DOHH2 (cell line): ENCODE data around the gene NLK.

Experiments used
- H3F3A ChIP-seq: fragments of 200-600 bp; sonication (generic), shearing (Covaris generic); 2 replicates; pipeline ENCODE4 v1.6.0; 2016; ENCODE audit warnings: antibody characterized with exemption, mild to moderate bottlenecking; ENCODE audit not compliant: control insufficient read depth, insufficient read depth
- H3K27ac ChIP-seq: fragments of 200-600 bp; sonication (generic); 2 replicates; pipeline ENCODE4 v1.5.1; 2014; ENCODE audit warnings: low read depth, mild to moderate bottlenecking, low read length, moderate library complexity
- H3K27me3 ChIP-seq: fragments of 200-600 bp; sonication (generic); 2 replicates; pipeline ENCODE4 v1.6.1; 2014; ENCODE audit warnings: mild to moderate bottlenecking, low read length, mixed read lengths; ENCODE audit not compliant: control insufficient read depth
- H3K36me3 ChIP-seq: fragments of 200-600 bp; sonication (generic); 2 replicates; pipeline ENCODE4 v1.6.1; 2014; ENCODE audit warnings: mild to moderate bottlenecking, low read length, moderate library complexity, mixed read lengths; ENCODE audit not compliant: control insufficient read depth
- H3K4me1 ChIP-seq: fragments of 200-600 bp; sonication (generic); 2 replicates; pipeline ENCODE4 v1.6.1; 2014; ENCODE audit warnings: mild to moderate bottlenecking, low read length, mixed read lengths; ENCODE audit not compliant: control insufficient read depth
- H3K4me2 ChIP-seq: fragments of 200-600 bp; sonication (generic); 2 replicates; pipeline ENCODE4 v1.6.0; 2014; ENCODE audit warnings: mild to moderate bottlenecking, low read length, moderate library complexity
- H3K4me3 ChIP-seq: fragments of 200-600 bp; sonication (generic); 2 replicates; pipeline ENCODE4 v1.5.1; 2014; ENCODE audit warnings: mild to moderate bottlenecking, low read length, mixed read lengths
- H3K79me2 ChIP-seq: fragments of 200-600 bp; sonication (generic); 2 replicates; pipeline ENCODE4 v1.6.1; 2014; ENCODE audit warnings: mild to moderate bottlenecking, low read length, mixed read lengths; ENCODE audit not compliant: control insufficient read depth
- H3K9me2 ChIP-seq: fragments of 200-600 bp; sonication (generic); replicated peaks from 2 replicates; pipeline ENCODE4 v1.6.1; 2014; ENCODE audit warnings: mild to moderate bottlenecking, low read length, mixed read lengths; ENCODE audit not compliant: control insufficient read depth
- H3K9me3 ChIP-seq: fragments of 200-600 bp; sonication (generic); 2 replicates; pipeline ENCODE4 v1.6.1; 2014; ENCODE audit warnings: antibody characterized with exemption, low read length, mixed read lengths; ENCODE audit not compliant: control insufficient read depth, insufficient read depth
- H4K20me1 ChIP-seq: fragments of 200-600 bp; sonication (generic); 2 replicates; pipeline ENCODE4 v1.6.0; 2014; ENCODE audit warnings: low read depth, mild to moderate bottlenecking, antibody characterized with exemption, low read length, moderate library complexity; ENCODE audit not compliant: control insufficient read depth, insufficient read depth
- CTCF ChIP-seq: fragments of 200-600 bp; sonication (generic); IDR thresholded peaks from one replicate; pipeline ENCODE4 v1.5.1; 2014; ENCODE audit warnings: antibody characterized with exemption, mild to moderate bottlenecking, low read depth, low read length; ENCODE audit not compliant: poor library complexity, severe bottlenecking
- EZH2phosphoT487 ChIP-seq: fragments of 200-600 bp; sonication (generic); IDR thresholded peaks from 2 replicates; pipeline ENCODE4 v1.6.1; 2017; ENCODE audit warnings: borderline replicate concordance, mild to moderate bottlenecking, antibody characterized with exemption, low read length, moderate library complexity, mixed read lengths

Gene NLK

GRCh38 chr17:27995554-27995953, 46.9 kb upstream of the NLK start:
- Histone ChIP-seq H3K27ac (no peak overlapping the region), H3K36me3 (no peaks in the 10 kb centered on the region), H3K4me2 (no peak overlapping the region)

GRCh38 chr17:27996202-27997043, 46.1 kb upstream of the NLK start:
- Histone ChIP-seq H3K4me3 (no peak overlapping the region), H3K9me3 (no peaks in the 10 kb centered on the region), H3K4me1 (no peaks in the 10 kb centered on the region), H3K27ac (no peak overlapping the region), H3F3A (no peaks in the 10 kb centered on the region), H4K20me1 (no peaks in the 10 kb centered on the region), H3K27me3 (peaks cover 3% of the 10 kb centered on the region; the same call in 1 of the 2 replicates), H3K4me2 (no peak overlapping the region), H3K79me2 (no peaks in the 10 kb centered on the region), H3K36me3 (no peaks in the 10 kb centered on the region), H3K9me2 (no peaks in the 10 kb centered on the region)
- TF ChIP-seq CTCF (no peak), EZH2phosphoT487 (no peak)

More at GRCh38 chr17:27995554-27995953, 46.9 kb upstream of the NLK start:
- Histone ChIP-seq H4K20me1 (no peaks in the 10 kb centered on the region), H3K9me2 (no peaks in the 10 kb centered on the region), H3F3A (no peaks in the 10 kb centered on the region), H3K27me3 (peaks cover 3% of the 10 kb centered on the region; the same call in 1 of the 2 replicates), H3K79me2 (no peaks in the 10 kb centered on the region), H3K4me3 (no peak overlapping the region), H3K9me3 (no peaks in the 10 kb centered on the region), H3K4me1 (no peaks in the 10 kb centered on the region)
- TF ChIP-seq EZH2phosphoT487 (no peak), CTCF (no peak)

- Histone ChIP-seq H3K27ac (no peak overlapping the region), H3K9me3 (no peaks in the 10 kb centered on the region), H3K4me2 (no peak overlapping the region), H3K4me1 (no peaks in the 10 kb centered on the region), H3K4me3 (no peak overlapping the region), H4K20me1 (no peaks in the 10 kb centered on the region), H3F3A (no peaks in the 10 kb centered on the region), H3K27me3 (peaks cover 3% of the 10 kb centered on the region; the same call in 1 of the 2 replicates), H3K9me2 (no peaks in the 10 kb centered on the region), H3K79me2 (no peaks in the 10 kb centered on the region), H3K36me3 (no peaks in the 10 kb centered on the region)
- TF ChIP-seq CTCF: no peak
- TF ChIP-seq EZH2phosphoT487: no peak
Measured at GRCh38 chr17:27997044-27997401, 45.5 kb upstream of the NLK start.
